Measurements from ENCODE around the gene ERCC6L2.

The ERCC6L2 gene

GRCh38 chr9:95912773-95913172 lies 37.3 kb downstream of the ERCC6L2 start:
- Histone ChIP-seq H3K4me3 (ENCODE audit: low read length) (no peak overlapping the region), H3K4me1 (ENCODE audit: control insufficient read depth, insufficient read depth, low read length) (no peaks in the 10 kb centered on the region), H3K9me3 (ENCODE audit: control insufficient read depth, insufficient read depth, low read length) (no peaks in the 10 kb centered on the region), H3K27me3 (ENCODE audit: control insufficient read depth, insufficient read depth, low read length) (no peaks in the 10 kb centered on the region), H3K27ac (ENCODE audit: low read length) (no peak overlapping the region), H3K36me3 (ENCODE audit: control insufficient read depth, insufficient read depth, low read length) (no peaks in the 10 kb centered on the region; the same call in 1 of the 2 replicates)
- DNase-seq (ENCODE audit: low read depth, low spot score), result no peak

DNA sequence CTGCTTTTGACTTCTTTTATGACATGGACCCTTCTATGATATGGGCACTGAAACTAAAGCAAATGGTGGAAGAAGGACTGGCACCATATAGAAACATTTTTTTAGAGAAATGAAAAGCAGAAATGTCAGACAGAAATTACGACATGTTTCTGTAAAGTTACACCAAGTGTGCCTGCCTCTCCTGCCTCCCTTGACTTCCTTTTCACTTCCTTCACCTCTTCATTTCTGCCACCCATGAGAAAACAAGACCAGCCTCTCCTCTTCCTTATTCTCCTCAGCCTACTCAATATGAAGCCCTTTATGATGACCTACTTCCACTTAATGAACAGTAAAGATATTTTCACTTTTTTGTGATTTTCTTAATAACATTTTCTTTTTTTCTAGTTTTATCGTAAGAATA lies 44.5 kb downstream of the ERCC6L2 start:
- Histone ChIP-seq H3K9me3 (ENCODE audit: control insufficient read depth, insufficient read depth, low read length) (no peaks in the 10 kb centered on the region), H3K36me3 (ENCODE audit: control insufficient read depth, insufficient read depth, low read length) (peaks cover 5% of the 10 kb centered on the region; the same call in 1 of the 2 replicates), H3K27ac (ENCODE audit: low read length) (no peak overlapping the region), H3K27me3 (ENCODE audit: control insufficient read depth, insufficient read depth, low read length) (no peaks in the 10 kb centered on the region), H3K4me3 (ENCODE audit: low read length) (no peak overlapping the region), H3K4me1 (ENCODE audit: control insufficient read depth, insufficient read depth, low read length) (no peaks in the 10 kb centered on the region)
- DNase-seq (ENCODE audit: low read depth, low spot score), result no peak
- no CpG with 5 or more reads among the region's 2 CpGs for WGBS (ENCODE audit: insufficient coverage, insufficient read length)

DNA sequence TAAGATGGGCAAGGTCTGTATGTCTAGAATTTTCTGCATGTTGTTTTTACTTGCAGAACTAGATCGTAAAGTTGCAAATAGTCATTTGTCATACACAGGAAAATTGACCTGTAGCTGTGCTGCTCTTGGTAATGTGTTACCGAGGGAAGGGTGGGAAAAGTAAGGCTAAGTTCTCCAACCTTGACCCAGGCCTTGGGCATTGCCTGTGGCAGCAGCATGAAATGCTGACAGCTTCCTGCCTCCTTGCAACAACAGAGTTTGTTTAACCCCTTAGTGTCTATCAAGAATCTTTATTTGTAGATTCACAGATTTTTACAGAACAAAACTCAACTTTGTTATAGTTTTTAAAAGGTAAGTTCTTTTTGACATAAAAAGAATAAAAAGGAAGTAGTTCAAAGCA lies 48.3 kb downstream of the ERCC6L2 start:
- no peak for DNase-seq (ENCODE audit: low read depth, low spot score)
- no peaks in the 10 kb centered on the region for H3K4me1 ChIP-seq (ENCODE audit: control insufficient read depth, insufficient read depth, low read length)
- no peak overlapping the region for H3K4me3 ChIP-seq (ENCODE audit: low read length)
- no peak overlapping the region for H3K27ac ChIP-seq (ENCODE audit: low read length)
- H3K36me3 ChIP-seq (ENCODE audit: control insufficient read depth, insufficient read depth, low read length), result peaks cover 5% of the 10 kb centered on the region; the same call in 1 of the 2 replicates
- H3K27me3 ChIP-seq (ENCODE audit: control insufficient read depth, insufficient read depth, low read length), result no peaks in the 10 kb centered on the region
- WGBS (ENCODE audit: insufficient coverage, insufficient read length), result no CpG with 5 or more reads among the region's 2 CpGs
- H3K9me3 ChIP-seq (ENCODE audit: control insufficient read depth, insufficient read depth, low read length), result no peaks in the 10 kb centered on the region

DNA sequence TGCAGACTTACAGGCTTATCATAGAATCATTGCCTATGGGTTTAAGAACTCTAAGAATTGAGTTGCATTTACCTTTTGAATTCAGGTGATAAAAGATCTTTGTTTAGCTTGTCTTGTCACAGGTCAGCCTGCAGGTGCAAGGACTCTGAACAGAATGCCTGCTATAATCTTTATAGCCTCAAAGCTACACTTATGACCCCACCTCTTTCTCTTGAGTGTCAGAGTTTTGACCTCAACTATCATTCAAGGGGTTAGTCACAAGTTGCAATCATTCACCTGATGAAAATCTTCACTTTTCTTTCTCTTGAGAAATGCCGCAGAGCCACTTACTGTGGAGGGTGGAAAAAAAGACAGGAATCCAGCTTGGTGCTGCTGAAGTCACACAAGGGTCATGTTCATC lies 49.5 kb downstream of the ERCC6L2 start:
- no peaks in the 10 kb centered on the region for H3K27me3 ChIP-seq (ENCODE audit: control insufficient read depth, insufficient read depth, low read length)
- H3K4me3 ChIP-seq (ENCODE audit: low read length), result no peak overlapping the region
- no peaks in the 10 kb centered on the region for H3K4me1 ChIP-seq (ENCODE audit: control insufficient read depth, insufficient read depth, low read length)
- no CpG with 5 or more reads among the region's 1 CpG for WGBS (ENCODE audit: insufficient coverage, insufficient read length)
- H3K9me3 ChIP-seq (ENCODE audit: control insufficient read depth, insufficient read depth, low read length), result no peaks in the 10 kb centered on the region
- H3K27ac ChIP-seq (ENCODE audit: low read length), result no peak overlapping the region
- no peak for DNase-seq (ENCODE audit: low read depth, low spot score)
- peaks cover 5% of the 10 kb centered on the region; the same call in 1 of the 2 replicates for H3K36me3 ChIP-seq (ENCODE audit: control insufficient read depth, insufficient read depth, low read length)

DNA sequence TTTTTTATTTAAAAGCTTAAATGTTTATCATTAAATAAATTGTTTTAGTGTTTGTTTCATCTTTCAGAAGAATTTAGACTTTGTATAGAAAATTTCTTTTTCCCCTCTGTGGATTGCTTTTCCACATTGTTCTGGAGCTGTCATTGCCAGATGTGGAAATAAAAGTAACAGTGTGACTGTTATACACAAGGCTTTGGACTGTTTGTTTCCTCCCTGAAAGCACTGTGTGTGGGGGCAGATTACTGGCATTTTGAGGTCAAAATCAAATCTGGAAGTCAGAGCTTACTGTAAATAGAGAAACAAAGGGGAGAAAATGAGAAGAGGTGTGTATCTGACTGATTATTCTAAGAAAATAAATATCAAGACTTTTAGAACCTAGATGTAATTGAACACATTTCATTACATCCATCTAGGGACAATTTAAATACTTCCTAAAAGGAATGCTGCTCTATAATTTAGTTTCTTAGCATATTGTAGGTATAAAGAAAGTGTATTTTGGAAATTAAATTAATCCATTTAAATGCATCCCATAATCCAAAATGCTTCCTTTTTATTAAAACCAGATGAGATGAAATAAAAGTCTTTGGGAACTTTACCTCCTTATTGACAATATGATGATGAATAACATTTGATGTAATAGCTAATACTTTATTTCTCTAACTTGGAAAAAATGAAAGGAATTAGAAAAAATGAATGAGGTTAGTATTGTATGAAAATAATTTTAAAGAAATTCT lies 51.9 kb downstream of the ERCC6L2 start:
- no peak for DNase-seq (ENCODE audit: low read depth, low spot score)
- Histone ChIP-seq H3K27me3 (ENCODE audit: control insufficient read depth, insufficient read depth, low read length) (no peaks in the 10 kb centered on the region), H3K4me3 (ENCODE audit: low read length) (no peak overlapping the region), H3K36me3 (ENCODE audit: control insufficient read depth, insufficient read depth, low read length) (peaks cover 3% of the 10 kb centered on the region; the same call in 1 of the 2 replicates), H3K4me1 (ENCODE audit: control insufficient read depth, insufficient read depth, low read length) (no peaks in the 10 kb centered on the region), H3K27ac (ENCODE audit: low read length) (no peak overlapping the region), H3K9me3 (ENCODE audit: control insufficient read depth, insufficient read depth, low read length) (no peaks in the 10 kb centered on the region)

- no peaks in the 10 kb centered on the region for H3K27me3 ChIP-seq (ENCODE audit: control insufficient read depth, insufficient read depth, low read length)
- no CpG with 5 or more reads among the region's 1 CpG for WGBS (ENCODE audit: insufficient coverage, insufficient read length)
- no peaks in the 10 kb centered on the region for H3K9me3 ChIP-seq (ENCODE audit: control insufficient read depth, insufficient read depth, low read length)
- no peaks in the 10 kb centered on the region for H3K4me1 ChIP-seq (ENCODE audit: control insufficient read depth, insufficient read depth, low read length)
- no peak overlapping the region for H3K4me3 ChIP-seq (ENCODE audit: low read length)
- no peak for DNase-seq (ENCODE audit: low read depth, low spot score)
- no peaks in the 10 kb centered on the region; the same call in 1 of the 2 replicates for H3K36me3 ChIP-seq (ENCODE audit: control insufficient read depth, insufficient read depth, low read length)
- H3K27ac ChIP-seq (ENCODE audit: low read length), result no peak overlapping the region
These were observed 54.8 kb downstream of the ERCC6L2 start for GRCh38 chr9:95930277-95930676.

DNA sequence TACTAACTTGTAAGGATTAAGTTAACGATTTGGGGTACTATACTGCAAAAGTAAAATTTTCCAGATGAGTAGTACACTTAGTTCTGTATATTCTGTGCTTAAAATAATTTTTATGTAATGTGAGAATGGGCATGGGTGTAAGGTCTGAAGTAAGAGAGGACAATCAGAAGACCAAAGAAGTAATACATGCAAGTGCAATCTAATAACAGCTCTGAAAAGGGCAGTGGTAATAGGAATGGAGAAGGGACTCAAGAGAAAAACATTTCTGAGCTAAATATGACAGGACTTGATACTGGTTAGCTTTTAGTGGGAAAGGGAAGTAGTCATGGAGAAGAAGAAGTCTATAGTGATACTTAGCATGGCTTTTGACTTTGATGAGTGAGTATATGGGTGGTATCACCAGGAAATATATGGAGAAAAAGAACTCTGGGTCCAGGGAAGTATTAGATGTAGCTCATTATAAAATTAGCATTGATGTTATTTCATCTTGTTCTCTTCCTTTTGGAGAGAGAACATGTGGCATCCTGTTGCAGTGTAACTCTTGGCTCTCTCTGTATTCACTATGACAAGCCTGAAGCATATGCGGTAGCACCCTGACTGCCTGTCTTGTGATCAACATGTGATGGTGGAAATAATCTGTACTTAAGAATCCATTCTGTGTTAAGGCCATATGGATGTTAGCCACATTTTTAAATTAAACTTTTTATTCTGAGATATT lies 60.5 kb downstream of the ERCC6L2 start:
- no peak for DNase-seq (ENCODE audit: low read depth, low spot score)
- H3K4me3 ChIP-seq (ENCODE audit: low read length), result no peak overlapping the region
- no peaks in the 10 kb centered on the region for H3K4me1 ChIP-seq (ENCODE audit: control insufficient read depth, insufficient read depth, low read length)
- H3K27ac ChIP-seq (ENCODE audit: low read length), result no peak overlapping the region
- no peaks in the 10 kb centered on the region for H3K36me3 ChIP-seq (ENCODE audit: control insufficient read depth, insufficient read depth, low read length)
- H3K9me3 ChIP-seq (ENCODE audit: control insufficient read depth, insufficient read depth, low read length), result no peaks in the 10 kb centered on the region
- no peaks in the 10 kb centered on the region for H3K27me3 ChIP-seq (ENCODE audit: control insufficient read depth, insufficient read depth, low read length)
- no CpG with 5 or more reads among the region's 2 CpGs for WGBS (ENCODE audit: insufficient coverage, insufficient read length)

- no peak overlapping the region for H3K4me3 ChIP-seq (ENCODE audit: low read length)
- H3K27me3 ChIP-seq (ENCODE audit: control insufficient read depth, insufficient read depth, low read length), result no peaks in the 10 kb centered on the region
- no peak for DNase-seq (ENCODE audit: low read depth, low spot score)
- no peak overlapping the region for H3K27ac ChIP-seq (ENCODE audit: low read length)
- no CpG with 5 or more reads among the region's 3 CpGs for WGBS (ENCODE audit: insufficient coverage, insufficient read length)
- H3K36me3 ChIP-seq (ENCODE audit: control insufficient read depth, insufficient read depth, low read length), result no peaks in the 10 kb centered on the region
- no peaks in the 10 kb centered on the region for H3K9me3 ChIP-seq (ENCODE audit: control insufficient read depth, insufficient read depth, low read length)
- no peaks in the 10 kb centered on the region for H3K4me1 ChIP-seq (ENCODE audit: control insufficient read depth, insufficient read depth, low read length)
These were observed 61.1 kb downstream of the ERCC6L2 start for GRCh38 chr9:95936579-95937075.

- Histone ChIP-seq H3K27me3 (ENCODE audit: control insufficient read depth, insufficient read depth, low read length) (no peaks in the 10 kb centered on the region), H3K36me3 (ENCODE audit: control insufficient read depth, insufficient read depth, low read length) (no peaks in the 10 kb centered on the region), H3K27ac (ENCODE audit: low read length) (no peak overlapping the region), H3K4me3 (ENCODE audit: low read length) (no peak overlapping the region), H3K9me3 (ENCODE audit: control insufficient read depth, insufficient read depth, low read length) (no peaks in the 10 kb centered on the region), H3K4me1 (ENCODE audit: control insufficient read depth, insufficient read depth, low read length) (no peaks in the 10 kb centered on the region)
- no peak for DNase-seq (ENCODE audit: low read depth, low spot score)
- no CpG with 5 or more reads among the region's 3 CpGs for WGBS (ENCODE audit: insufficient coverage, insufficient read length)
These were observed 61.6 kb downstream of the ERCC6L2 start for GRCh38 chr9:95937131-95937530.

DNA sequence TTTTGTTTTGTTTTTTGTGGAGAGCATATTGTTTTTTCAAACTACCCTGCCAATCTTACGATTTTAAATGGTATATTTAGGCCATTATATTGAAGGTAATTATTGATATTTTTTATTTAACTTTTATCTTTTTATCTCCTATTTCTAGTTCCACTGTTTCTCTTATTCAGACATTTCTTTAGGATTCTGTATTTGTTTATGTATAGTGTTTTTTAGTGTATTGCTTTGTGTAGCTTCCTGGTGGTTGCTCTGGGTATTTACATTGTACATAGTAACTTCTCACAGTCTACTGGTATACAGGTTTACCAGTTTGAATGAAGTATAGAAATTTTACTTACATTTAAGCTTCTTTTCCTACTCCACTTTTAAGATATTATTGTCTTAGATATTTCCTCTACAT lies 63.2 kb downstream of the ERCC6L2 start:
- H3K9me3 ChIP-seq (ENCODE audit: control insufficient read depth, insufficient read depth, low read length), result no peaks in the 10 kb centered on the region
- no peak for DNase-seq (ENCODE audit: low read depth, low spot score)
- no peaks in the 10 kb centered on the region for H3K27me3 ChIP-seq (ENCODE audit: control insufficient read depth, insufficient read depth, low read length)
- no peaks in the 10 kb centered on the region for H3K4me1 ChIP-seq (ENCODE audit: control insufficient read depth, insufficient read depth, low read length)
- H3K27ac ChIP-seq (ENCODE audit: low read length), result no peak overlapping the region
- no peak overlapping the region for H3K4me3 ChIP-seq (ENCODE audit: low read length)
- WGBS (ENCODE audit: insufficient coverage, insufficient read length), result no CpG with 5 or more reads among the region's 1 CpG
- peaks cover 2% of the 10 kb centered on the region; the same call in 1 of the 2 replicates for H3K36me3 ChIP-seq (ENCODE audit: control insufficient read depth, insufficient read depth, low read length)

Data from iPS DF 6.9 (cell line).